ENCODE data around the gene GCG. TPM values are rescaled to one million over a fixed set of nuclear protein-coding genes. Genes with fewer than 3 reads are reported as not detected.

GCG gene
- total and polyA plus RNA-seq, 10 of the 15 experiments (the other 5 are each of a cell fraction or from before 2014, with no cell fraction given), result not detected

DNA sequence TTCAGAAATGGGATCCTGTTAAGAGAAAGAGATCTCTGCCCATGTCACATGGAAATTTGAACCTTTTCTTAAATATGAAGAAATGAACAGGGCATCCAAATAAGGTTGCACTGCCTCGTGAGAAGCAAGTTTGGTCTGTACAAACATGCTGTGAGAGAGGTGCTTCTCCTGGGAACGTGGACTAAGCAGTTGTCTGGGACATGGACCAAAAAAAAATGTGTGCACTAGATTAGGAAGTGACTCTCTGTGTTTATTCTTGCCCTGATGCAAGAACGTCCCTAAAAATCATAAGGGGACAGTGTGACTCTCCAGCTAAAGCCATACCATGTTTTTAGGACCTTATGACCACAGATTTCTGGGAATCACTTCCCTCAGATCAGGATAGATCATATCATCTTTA is 23.7 kb upstream of the GCG start:
- 2% methylated on average over 3 of the region's 3 CpGs for WGBS (ENCODE audit: insufficient coverage, insufficient replicate concordance, low lambda C conversion rate, missing lambda C conversion rate)
- Histone ChIP-seq H3K79me2 (ENCODE audit: control insufficient read depth, insufficient read depth, low read length) (no peaks in the 10 kb centered on the region), H2AFZ (ENCODE audit: control insufficient read depth, low read depth, low read length) (no peak overlapping the region), H4K20me1 (ENCODE audit: control insufficient read depth, insufficient read depth) (no peaks in the 10 kb centered on the region; the same call in 1 of the 2 replicates), H3K4me3 (no peak overlapping the region), H3K36me3 (ENCODE audit: control insufficient read depth in 2 of 2, insufficient read depth in 2 of 2, low read length in 1 of 2) (no peaks in the 10 kb centered on the region), H3K9me3 (replicated peaks; ENCODE audit: control insufficient read depth, insufficient read depth, low read length) (no peaks in the 10 kb centered on the region), H3K27ac (ENCODE audit: control insufficient read depth, insufficient read depth) (no peak overlapping the region), H3K9ac (ENCODE audit: control insufficient read depth, insufficient read depth, low read length) (no peak overlapping the region), H3K4me1 (ENCODE audit: control insufficient read depth, insufficient read depth, low read length) (no peaks in the 10 kb centered on the region), H3K27me3 (replicated peaks in 1 of 2; ENCODE audit: control insufficient read depth in 2 of 2, insufficient read depth in 2 of 2, low read length in 1 of 2) (no peaks in the 10 kb centered on the region), H3K4me2 (ENCODE audit: control insufficient read depth, insufficient read depth) (no peak overlapping the region)
- no TSS peak for BruUV-seq (replicated peaks)
- ChIA-PET CTCF (interaction anchor here (1.7 kb wide), 1 partner anchor 123 kb away, joined by 4 read pairs; no protein-coding TSS in a partner anchor), SMC1A (ENCODE audit: uncharacterized antibody, unreplicated experiment) (interaction anchor here (0.6 kb wide), 1 partner anchor 1236 kb away, joined by 3 read pairs; no protein-coding TSS in a partner anchor), POLR2A (no interaction called here), RAD21 (ENCODE audit: unreplicated experiment) (no interaction called here)
- TF ChIP-seq MEF2A (IDR thresholded peaks at IDR 0.05; ENCODE audit: insufficient read depth, low read depth, low read length) (no peak), ZNF384 (IDR thresholded peaks at IDR 0.05; ENCODE audit: borderline replicate concordance, low read depth, low read length) (no peak), IKZF2 (IDR thresholded peaks at IDR 0.05) (no peak), RFX5 (IDR thresholded peaks at IDR 0.05; ENCODE audit: low read depth, low read length) (no peak), PML (IDR thresholded peaks at IDR 0.05; ENCODE audit: low read length) (no peak), KDM1A (IDR thresholded peaks at IDR 0.05; ENCODE audit: borderline replicate concordance) (no peak), TCF12 (IDR thresholded peaks at IDR 0.05; ENCODE audit: low read depth, low read length) (no peak), NFXL1 (IDR thresholded peaks at IDR 0.05; ENCODE audit: borderline replicate concordance) (no peak), RCOR1 (conservative IDR thresholded peaks at IDR 0.05; ENCODE audit: low read depth, low read length) (no peak), JUNB (IDR thresholded peaks at IDR 0.05) (no peak)
- TF ChIP-seq, protein P1, sequence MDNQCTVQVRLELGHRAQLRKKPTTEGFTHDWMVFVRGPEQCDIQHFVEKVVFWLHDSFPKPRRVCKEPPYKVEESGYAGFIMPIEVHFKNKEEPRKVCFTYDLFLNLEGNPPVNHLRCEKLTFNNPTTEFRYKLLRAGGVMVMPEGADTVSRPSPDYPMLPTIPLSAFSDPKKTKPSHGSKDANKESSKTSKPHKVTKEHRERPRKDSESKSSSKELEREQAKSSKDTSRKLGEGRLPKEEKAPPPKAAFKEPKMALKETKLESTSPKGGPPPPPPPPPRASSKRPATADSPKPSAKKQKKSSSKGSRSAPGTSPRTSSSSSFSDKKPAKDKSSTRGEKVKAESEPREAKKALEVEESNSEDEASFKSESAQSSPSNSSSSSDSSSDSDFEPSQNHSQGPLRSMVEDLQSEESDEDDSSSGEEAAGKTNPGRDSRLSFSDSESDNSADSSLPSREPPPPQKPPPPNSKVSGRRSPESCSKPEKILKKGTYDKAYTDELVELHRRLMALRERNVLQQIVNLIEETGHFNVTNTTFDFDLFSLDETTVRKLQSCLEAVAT (IDR thresholded peaks at IDR 0.05), result no peak
- TF ChIP-seq, protein P2, sequence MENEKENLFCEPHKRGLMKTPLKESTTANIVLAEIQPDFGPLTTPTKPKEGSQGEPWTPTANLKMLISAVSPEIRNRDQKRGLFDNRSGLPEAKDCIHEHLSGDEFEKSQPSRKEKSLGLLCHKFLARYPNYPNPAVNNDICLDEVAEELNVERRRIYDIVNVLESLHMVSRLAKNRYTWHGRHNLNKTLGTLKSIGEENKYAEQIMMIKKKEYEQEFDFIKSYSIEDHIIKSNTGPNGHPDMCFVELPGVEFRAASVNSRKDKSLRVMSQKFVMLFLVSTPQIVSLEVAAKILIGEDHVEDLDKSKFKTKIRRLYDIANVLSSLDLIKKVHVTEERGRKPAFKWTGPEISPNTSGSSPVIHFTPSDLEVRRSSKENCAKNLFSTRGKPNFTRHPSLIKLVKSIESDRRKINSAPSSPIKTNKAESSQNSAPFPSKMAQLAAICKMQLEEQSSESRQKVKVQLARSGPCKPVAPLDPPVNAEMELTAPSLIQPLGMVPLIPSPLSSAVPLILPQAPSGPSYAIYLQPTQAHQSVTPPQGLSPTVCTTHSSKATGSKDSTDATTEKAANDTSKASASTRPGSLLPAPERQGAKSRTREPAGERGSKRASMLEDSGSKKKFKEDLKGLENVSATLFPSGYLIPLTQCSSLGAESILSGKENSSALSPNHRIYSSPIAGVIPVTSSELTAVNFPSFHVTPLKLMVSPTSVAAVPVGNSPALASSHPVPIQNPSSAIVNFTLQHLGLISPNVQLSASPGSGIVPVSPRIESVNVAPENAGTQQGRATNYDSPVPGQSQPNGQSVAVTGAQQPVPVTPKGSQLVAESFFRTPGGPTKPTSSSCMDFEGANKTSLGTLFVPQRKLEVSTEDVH (IDR thresholded peaks at IDR 0.05; ENCODE audit: low read depth, partially characterized antibody), result no peak
- TF ChIP-seq, protein P3, sequence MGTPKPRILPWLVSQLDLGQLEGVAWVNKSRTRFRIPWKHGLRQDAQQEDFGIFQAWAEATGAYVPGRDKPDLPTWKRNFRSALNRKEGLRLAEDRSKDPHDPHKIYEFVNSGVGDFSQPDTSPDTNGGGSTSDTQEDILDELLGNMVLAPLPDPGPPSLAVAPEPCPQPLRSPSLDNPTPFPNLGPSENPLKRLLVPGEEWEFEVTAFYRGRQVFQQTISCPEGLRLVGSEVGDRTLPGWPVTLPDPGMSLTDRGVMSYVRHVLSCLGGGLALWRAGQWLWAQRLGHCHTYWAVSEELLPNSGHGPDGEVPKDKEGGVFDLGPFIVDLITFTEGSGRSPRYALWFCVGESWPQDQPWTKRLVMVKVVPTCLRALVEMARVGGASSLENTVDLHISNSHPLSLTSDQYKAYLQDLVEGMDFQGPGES (IDR thresholded peaks at IDR 0.05), result no peak
- in situ Hi-C loops (cut with MboI) (no loop called here), intact Hi-C loops (cut with micrococcal nuclease; ENCODE audit: unreplicated experiment) (no loop called here)
- ATAC-seq (no peak), FAIRE-seq (no peak), DNase-seq (ENCODE audit: low read depth, low spot score) (no peak)

Data from GM12878 (cell line).